Measurements from ENCODE around the gene SPACA6.

The SPACA6 gene

DNA sequence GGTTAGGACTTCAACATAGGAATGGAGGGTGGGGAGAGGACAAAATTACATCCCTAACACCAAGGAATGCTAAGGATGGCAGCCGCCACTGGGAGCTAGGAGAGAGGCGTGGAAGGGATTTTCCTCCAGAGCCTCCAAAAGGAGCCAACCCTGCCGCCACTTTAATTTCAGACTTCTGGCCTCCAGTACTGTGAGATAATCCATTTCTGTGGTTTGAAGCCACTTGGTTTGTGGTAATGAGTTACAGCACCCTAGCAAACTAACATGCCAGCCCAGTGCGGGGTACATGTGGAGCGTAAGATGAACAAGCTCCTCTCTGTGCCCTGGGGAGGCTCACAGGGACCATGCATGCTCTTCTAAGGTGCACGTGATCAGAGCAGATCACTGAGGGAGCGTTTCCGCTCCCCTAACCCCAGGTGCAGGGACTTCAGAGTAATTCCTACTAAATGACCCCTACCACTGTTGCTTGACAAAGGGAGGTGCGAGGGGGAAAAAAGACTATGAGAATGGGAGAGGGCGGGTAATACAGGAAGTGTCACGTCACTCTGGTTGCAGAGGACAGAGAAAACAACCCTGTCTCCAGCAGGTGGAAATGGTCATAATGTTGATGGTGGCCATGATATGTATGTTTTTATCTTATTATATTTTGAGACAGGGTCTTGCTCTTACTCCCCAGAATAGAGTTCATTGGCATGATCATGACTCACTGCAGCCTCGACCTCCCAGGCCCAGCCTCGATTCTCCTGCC lies 46.5 kb downstream of the SPACA6 start:
- no peak for DNase-seq

DNA sequence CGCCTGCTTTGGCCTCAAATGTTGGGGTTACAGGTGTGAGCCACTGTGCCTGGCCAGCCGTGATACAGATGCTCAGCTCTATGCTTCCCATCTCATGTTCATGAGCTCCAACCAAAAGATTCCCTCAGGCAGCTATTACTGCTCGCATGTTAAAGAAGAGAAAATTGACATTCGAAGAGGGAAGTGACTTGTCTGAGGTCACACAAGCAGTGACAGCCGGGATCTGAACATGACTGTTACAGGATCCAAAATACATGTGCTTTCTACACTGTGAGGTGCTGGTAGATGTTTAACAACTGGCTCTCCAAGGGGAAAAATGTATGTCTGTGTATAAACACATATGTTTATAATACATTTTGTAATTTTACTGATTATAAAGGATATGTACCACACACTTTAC lies 47.2 kb downstream of the SPACA6 start:
- no peak for DNase-seq

DNA sequence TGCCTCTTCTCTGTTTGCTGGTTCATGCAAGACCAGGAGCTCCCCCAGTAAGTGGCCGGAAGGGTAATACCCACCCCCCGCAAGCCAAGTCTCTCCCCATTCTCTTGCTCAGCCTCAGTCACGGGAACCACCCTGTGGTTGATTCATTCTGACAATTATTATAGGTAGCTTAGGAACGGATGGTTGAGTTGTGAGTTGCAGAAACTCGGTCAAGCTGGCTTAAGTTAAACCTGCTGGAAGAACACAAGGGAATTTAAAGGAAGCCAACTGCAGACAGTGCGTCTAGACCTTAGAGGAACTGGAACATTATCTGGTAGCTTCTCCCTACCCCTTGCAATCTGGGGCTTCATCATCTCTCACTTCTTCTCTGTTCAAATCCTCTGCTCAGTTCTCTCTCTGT lies 49.7 kb downstream of the SPACA6 start:
- no peak for DNase-seq

DNA sequence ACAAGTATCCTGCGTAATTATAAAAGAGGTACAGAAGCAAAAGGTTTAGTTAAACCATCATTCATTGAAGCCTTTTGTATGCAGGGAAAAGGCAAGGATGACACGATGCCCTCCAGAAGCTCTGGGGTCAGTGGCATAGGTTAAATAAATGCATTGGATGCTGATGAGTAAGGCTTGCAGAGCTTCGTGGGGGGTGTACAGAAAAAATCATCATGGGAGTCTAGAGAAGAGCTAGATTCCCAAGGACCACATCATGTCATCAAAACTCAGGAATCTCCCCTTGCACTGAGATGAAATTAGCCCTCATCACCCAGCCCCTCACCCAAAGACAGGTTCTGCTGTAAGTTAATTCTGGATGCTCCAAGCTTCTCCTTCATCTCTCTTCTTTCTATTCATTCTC lies 50.3 kb downstream of the SPACA6 start:
- DNase-seq: no peak

DNA sequence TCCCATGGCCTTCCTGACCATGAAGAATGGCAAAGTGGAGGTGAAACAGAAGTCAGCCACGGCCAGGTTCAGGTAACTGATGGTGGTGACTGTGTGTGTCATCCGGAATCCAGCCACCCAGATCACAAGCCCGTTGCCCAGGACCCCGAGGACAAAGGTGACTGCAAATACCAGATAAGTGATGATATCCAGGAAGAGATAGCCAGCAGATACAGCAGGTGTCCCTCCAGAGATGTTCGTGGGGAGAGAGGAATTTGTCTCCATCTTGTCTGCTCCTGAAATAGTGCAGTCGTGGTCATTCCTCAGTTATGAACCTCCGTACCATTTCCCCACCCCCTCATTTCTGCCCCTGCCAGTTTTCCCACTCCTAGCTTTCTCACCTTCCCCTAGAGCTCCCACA lies 53.6 kb downstream of the SPACA6 start:
- no peak for DNase-seq

DNA sequence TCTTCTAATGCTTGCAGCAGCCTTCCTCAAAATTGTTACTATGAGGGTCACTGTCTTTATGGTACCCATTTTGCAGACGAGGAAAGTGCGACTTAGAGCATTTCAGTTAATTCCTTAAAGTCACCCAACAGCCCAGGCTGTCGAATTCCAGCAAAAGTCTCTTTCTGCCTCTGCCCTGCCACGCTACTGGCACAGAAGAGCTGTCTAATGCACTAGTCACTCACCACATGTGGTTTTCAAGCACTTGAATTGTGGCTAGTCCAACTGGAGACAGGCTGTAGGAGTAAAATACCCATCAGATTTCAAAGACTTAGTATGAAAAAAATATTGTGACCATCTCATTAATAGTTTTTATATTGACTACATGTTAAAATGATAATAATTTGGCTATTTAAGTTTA lies 56.8 kb downstream of the SPACA6 start:
- DNase-seq: no peak

DNA sequence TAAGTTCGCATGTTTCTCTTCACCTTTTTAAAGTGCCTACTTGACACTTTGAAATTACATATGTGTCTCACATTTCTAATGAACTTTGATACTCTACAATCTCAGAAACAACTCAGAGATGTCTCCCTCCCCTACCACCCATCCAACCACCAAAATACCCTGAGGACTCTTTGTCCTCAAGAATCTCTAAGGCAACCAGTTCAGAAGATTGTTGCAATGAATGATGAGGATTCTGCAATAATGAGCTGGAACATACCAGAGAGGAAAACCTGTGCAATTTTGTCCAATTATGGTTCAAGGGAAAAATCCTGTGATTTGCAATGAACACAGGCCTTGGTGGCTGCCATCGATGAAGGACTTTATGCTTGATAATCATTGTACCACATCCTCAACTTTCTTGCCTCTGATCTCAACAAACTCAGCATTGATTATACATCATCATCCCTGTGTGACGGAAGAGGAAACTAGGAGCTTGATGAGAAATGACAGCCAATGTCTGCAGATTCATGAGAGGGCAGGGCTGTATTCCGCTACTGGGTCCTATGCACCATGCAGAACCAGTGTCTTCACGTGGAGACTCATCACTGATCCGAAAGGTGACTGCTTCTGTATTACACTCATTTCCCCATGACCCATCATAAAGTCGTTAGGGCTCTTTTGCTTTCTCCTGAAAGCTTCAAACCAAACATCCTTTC lies 57.4 kb downstream of the SPACA6 start:
- DNase-seq: no peak

DNA sequence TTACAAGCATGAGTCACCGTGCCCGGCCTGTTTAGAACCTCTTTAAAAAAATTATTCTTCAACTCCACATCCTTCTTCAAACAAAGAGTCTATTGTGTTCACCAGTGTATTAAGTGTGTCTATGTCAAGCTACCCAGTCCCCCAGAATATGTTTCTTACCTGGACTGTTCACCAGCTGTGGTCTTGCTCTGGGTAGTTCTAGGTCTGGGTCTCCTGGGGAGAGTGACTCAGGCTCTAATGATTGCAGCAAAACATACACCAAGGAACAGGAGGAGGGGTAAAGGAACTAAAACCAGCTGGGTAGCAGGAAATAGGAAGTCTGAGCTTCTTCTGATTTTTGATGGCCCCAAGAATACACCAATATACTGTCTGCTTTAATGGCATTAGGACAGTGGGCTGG lies 58.5 kb downstream of the SPACA6 start, which contains the start of gene FPR1:
Gene FPR1 (minus strand): TSS at position 224 of the 400 bp plus-strand sequence. CDS start 4,884 bp downstream, outside the sequence.
- DNase-seq: no peak

DNA sequence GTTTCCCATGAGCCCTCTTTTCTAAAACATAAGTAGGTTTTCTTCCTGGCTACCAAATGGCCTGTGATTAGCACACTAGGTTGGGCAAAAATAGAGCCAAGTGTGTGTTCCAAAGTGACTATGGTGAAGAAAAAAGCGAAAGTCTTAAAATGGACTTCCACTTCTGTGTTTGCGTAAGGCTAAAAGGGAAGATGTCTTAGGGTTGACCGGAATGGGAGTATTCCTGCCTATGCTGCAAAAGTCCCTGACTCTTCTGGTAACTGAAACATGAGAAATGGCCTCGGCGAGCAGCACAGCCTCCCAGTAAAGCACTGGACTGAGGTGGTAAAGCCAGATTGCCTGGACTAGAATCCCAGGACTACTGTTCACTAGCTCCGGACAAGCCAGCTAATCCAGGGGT lies 61.0 kb downstream of the SPACA6 start:
- DNase-seq: no peak

DNA sequence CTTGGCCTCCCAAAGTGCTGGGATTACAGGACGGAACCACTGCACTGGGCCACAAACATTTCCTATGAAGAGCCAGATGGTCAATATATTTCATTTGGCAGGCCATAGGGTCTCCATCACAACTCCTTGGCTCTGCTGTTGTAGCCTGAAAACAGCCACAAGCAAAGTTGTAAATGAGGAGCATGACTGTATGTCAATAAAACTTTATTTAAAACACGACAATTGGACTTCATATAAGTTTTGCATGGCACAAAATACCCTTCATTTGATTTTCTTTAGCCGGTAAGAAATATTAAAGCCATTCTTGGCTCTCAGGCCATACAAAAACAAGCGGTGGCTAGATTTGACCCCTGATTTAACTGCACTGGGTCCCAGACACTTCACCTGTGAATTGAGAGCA lies 61.6 kb downstream of the SPACA6 start:
- no peak for DNase-seq
